ENCODE data around the gene CNOT10.

Gene CNOT10

GRCh38 chr3:32820430-32820829 lies 135.4 kb downstream of the CNOT10 start:
- Histone ChIP-seq H3K79me2 (ENCODE audit: insufficient read depth, low read length) (no peaks in the 10 kb centered on the region), H2AFZ (ENCODE audit: low read depth, low read length, severe bottlenecking) (no peak overlapping the region), H3K4me2 (ENCODE audit: low read depth, low read length, poor library complexity, severe bottlenecking) (no peak overlapping the region), H3K4me3 (ENCODE audit: insufficient read depth, low read length, poor library complexity, severe bottlenecking) (no peak overlapping the region), H3F3A (ENCODE audit: insufficient read depth) (no peaks in the 10 kb centered on the region), H3K9me2 (replicated peaks; ENCODE audit: insufficient read depth, low read length) (no peaks in the 10 kb centered on the region), H3K27ac (ENCODE audit: low read depth, low read length) (no peak overlapping the region), H3K27me3 (ENCODE audit: low read length) (no peaks in the 10 kb centered on the region), H3K9ac (ENCODE audit: low read length) (no peak overlapping the region), H4K20me1 (ENCODE audit: low read depth, low read length) (no peaks in the 10 kb centered on the region), H3K36me3 (ENCODE audit: low read length) (no peaks in the 10 kb centered on the region), H3K9me3 (ENCODE audit: insufficient read depth, low read length) (no peaks in the 10 kb centered on the region)
- TF ChIP-seq, protein P1, sequence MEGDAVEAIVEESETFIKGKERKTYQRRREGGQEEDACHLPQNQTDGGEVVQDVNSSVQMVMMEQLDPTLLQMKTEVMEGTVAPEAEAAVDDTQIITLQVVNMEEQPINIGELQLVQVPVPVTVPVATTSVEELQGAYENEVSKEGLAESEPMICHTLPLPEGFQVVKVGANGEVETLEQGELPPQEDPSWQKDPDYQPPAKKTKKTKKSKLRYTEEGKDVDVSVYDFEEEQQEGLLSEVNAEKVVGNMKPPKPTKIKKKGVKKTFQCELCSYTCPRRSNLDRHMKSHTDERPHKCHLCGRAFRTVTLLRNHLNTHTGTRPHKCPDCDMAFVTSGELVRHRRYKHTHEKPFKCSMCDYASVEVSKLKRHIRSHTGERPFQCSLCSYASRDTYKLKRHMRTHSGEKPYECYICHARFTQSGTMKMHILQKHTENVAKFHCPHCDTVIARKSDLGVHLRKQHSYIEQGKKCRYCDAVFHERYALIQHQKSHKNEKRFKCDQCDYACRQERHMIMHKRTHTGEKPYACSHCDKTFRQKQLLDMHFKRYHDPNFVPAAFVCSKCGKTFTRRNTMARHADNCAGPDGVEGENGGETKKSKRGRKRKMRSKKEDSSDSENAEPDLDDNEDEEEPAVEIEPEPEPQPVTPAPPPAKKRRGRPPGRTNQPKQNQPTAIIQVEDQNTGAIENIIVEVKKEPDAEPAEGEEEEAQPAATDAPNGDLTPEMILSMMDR (IDR thresholded peaks at IDR 0.05; ENCODE audit: insufficient read depth, low read length, poor library complexity, severe bottlenecking) = no peak
- no peak for TF ChIP-seq EZH2phosphoT487 (conservative IDR thresholded peaks at IDR 0.05; ENCODE audit: low read length)

DNA sequence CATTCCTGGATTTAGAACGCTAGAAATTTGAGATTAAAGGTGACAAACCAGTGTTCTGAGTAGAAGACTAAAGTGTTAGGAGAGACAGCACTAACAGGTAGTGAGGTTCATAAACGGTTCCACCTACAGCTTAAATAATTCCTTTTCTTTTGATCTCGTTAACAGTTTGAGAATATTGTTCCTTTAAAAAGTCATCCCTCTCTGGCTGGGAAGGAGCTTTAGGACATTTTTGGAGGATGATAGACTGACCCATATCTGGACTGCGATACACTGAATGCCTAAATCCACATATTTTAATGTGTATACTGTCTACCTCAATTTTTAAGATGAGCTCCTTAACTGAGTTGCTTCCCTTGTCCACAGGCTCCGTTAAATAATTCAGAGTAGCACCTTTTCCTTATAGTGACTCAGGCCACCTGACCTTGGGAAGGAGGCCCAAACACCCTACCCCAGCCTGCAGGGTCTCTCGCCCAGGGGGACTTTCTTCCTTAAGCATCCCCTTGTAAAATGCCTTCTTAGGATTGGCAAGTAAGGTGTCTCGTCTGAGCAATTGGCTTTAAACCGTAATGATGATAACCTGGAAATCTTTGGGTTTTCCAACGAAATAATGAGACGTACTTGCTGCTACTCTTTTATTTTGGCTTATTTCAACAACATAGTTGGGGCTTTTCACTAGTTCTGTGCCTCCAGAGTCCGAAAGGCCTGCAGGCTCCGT lies 136.1 kb downstream of the CNOT10 start:
- Histone ChIP-seq H3K79me2 (ENCODE audit: insufficient read depth, low read length) (no peaks in the 10 kb centered on the region), H3K27me3 (ENCODE audit: low read length) (no peaks in the 10 kb centered on the region), H3K4me3 (ENCODE audit: insufficient read depth, low read length, poor library complexity, severe bottlenecking) (no peak overlapping the region), H4K20me1 (ENCODE audit: low read depth, low read length) (no peaks in the 10 kb centered on the region), H3K4me2 (ENCODE audit: low read depth, low read length, poor library complexity, severe bottlenecking) (no peak overlapping the region), H3K36me3 (ENCODE audit: low read length) (no peaks in the 10 kb centered on the region), H2AFZ (ENCODE audit: low read depth, low read length, severe bottlenecking) (no peak overlapping the region), H3K9me3 (ENCODE audit: insufficient read depth, low read length) (no peaks in the 10 kb centered on the region), H3F3A (ENCODE audit: insufficient read depth) (no peaks in the 10 kb centered on the region), H3K27ac (ENCODE audit: low read depth, low read length) (no peak overlapping the region), H3K9me2 (replicated peaks; ENCODE audit: insufficient read depth, low read length) (no peaks in the 10 kb centered on the region), H3K9ac (ENCODE audit: low read length) (no peak overlapping the region)
- TF ChIP-seq, protein P1 (IDR thresholded peaks at IDR 0.05; ENCODE audit: insufficient read depth, low read length, poor library complexity, severe bottlenecking) = no peak
- no peak for TF ChIP-seq EZH2phosphoT487 (conservative IDR thresholded peaks at IDR 0.05; ENCODE audit: low read length)

DNA sequence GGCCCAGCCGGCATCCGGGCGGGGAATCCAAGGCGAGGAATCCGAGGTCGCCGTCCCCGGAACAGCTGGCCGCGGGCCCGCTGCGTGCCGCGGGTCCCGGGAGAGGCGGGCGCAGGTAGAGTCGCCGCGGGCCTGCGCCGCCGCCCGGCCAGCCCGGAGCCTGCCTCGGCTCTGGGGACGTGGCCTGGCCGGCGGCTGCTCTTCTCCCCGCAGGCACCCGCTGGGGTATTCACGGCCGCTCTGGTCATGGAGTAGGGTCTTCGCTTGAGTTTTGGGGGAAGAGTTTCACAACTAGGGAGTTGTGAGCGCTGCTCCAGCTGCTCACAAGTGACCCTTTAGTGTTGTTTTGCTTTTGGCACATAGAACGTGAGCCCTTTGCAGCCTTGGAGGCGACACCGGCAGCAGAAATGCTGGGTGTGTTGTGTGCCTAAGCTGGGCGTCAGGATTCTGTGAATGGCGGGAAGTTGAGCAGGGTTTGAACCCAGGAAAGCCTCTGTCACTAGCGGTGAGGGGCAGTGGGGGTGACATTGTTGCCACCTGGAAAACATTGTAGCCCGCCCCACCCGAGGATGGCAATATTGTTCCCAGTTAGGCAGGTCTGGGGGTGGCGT lies 136.8 kb downstream of the CNOT10 start:
- Histone ChIP-seq H3K9me3 (ENCODE audit: insufficient read depth, low read length) (no peaks in the 10 kb centered on the region), H3K36me3 (ENCODE audit: low read length) (no peaks in the 10 kb centered on the region), H3K79me2 (ENCODE audit: insufficient read depth, low read length) (no peaks in the 10 kb centered on the region), H3K9ac (ENCODE audit: low read length) (no peak overlapping the region), H3K27me3 (ENCODE audit: low read length) (no peaks in the 10 kb centered on the region), H4K20me1 (ENCODE audit: low read depth, low read length) (no peaks in the 10 kb centered on the region), H3K9me2 (replicated peaks; ENCODE audit: insufficient read depth, low read length) (no peaks in the 10 kb centered on the region), H3F3A (ENCODE audit: insufficient read depth) (no peaks in the 10 kb centered on the region), H3K4me2 (ENCODE audit: low read depth, low read length, poor library complexity, severe bottlenecking) (no peak overlapping the region), H2AFZ (ENCODE audit: low read depth, low read length, severe bottlenecking) (no peak overlapping the region), H3K27ac (ENCODE audit: low read depth, low read length) (no peak overlapping the region), H3K4me3 (ENCODE audit: insufficient read depth, low read length, poor library complexity, severe bottlenecking) (no peak overlapping the region)
- TF ChIP-seq, protein P1 (IDR thresholded peaks at IDR 0.05; ENCODE audit: insufficient read depth, low read length, poor library complexity, severe bottlenecking) = no peak
- no peak for TF ChIP-seq EZH2phosphoT487 (conservative IDR thresholded peaks at IDR 0.05; ENCODE audit: low read length)
